ENCODE results near the gene OR10C1.

- TF ChIP-seq ZBTB7A (IDR thresholded peaks at IDR 0.05; ENCODE audit: low read depth) (no peak), EGR1 (IDR thresholded peaks at IDR 0.05) (no peak), TAF1 (IDR thresholded peaks at IDR 0.05; ENCODE audit: low read depth) (no peak), MAX (IDR thresholded peaks at IDR 0.05) (no peak), REST (IDR thresholded peaks at IDR 0.05; ENCODE audit: low read depth) (no peak), YY1 (IDR thresholded peaks at IDR 0.05; ENCODE audit: low read depth) (no peak), EP300 (IDR thresholded peaks at IDR 0.05; ENCODE audit: borderline replicate concordance) (no peak), USF1 (IDR thresholded peaks at IDR 0.05) (no peak), CEBPB (IDR thresholded peaks at IDR 0.05) (no peak), CREB1 (IDR thresholded peaks at IDR 0.05; ENCODE audit: low read depth) (no peak), FOXM1 (IDR thresholded peaks at IDR 0.05; ENCODE audit: borderline replicate concordance, low read depth) (no peak)
These were observed 14.9 kb upstream of the OR10C1 start for GRCh38 chr6:29424168-29424567.
